Measurements from ENCODE around the gene PTPRN2. TPM values are rescaled to one million over a fixed set of nuclear protein-coding genes. Genes with fewer than 3 reads are reported as not detected.

The PTPRN2 gene
- polyA plus RNA-seq, 1 of the 3 experiments (the other 2 are of a cell fraction): 4.0 TPM

- 54% methylated on average over 19 of the region's 28 CpGs for WGBS (ENCODE audit: low lambda C conversion rate)
- CTCF ChIA-PET: no interaction called here
- Histone ChIP-seq H3F3A (replicated peaks; ENCODE audit: insufficient read depth) (no peaks in the 10 kb centered on the region), H3K27me3 (ENCODE audit: insufficient read depth) (no peaks in the 10 kb centered on the region), H2AFZ (ENCODE audit: low read depth) (no peak overlapping the region), H3K4me3 (ENCODE audit: low read depth in 2 of 2, low read length in 1 of 2) (no peak overlapping the region), H3K4me2 (no peak overlapping the region), H3K36me3 (replicated peaks in 1 of 2; ENCODE audit: control insufficient read depth in 1 of 2, insufficient read depth in 2 of 2, low read length in 1 of 2) (no peaks in the 10 kb centered on the region), H3K27ac (ENCODE audit: low read depth in 2 of 2, low read length in 1 of 2) (no peak overlapping the region), H3K9me3 (peaks cover 2% of the 10 kb centered on the region; the same call in 1 of the 2 replicates), H3K79me2 (ENCODE audit: insufficient read depth) (no peaks in the 10 kb centered on the region), H3K9ac (no peak overlapping the region), H3K9me2 (no peaks in the 10 kb centered on the region), H4K20me1 (ENCODE audit: insufficient read depth) (no peaks in the 10 kb centered on the region), H3K4me1 (ENCODE audit: control insufficient read depth in 1 of 2, insufficient read depth in 2 of 2, low read depth in 1 of 2, low read length in 1 of 2) (peaks cover 0 to 23% of the 10 kb centered on the region in 2 experiments; a peak in 1 of 4 replicates)
- no peak for DNase-seq
- POLR2A ChIA-PET: no interaction called here
- no peak for TF ChIP-seq USF2 (IDR thresholded peaks at IDR 0.05; ENCODE audit: borderline replicate concordance, low read depth, low read length)
Measured at GRCh38 chr7:157904211-157904865, 683.3 kb downstream of the PTPRN2 start.

GRCh38 chr7:157903710-157904109 is 683.9 kb downstream of the PTPRN2 start:
- no peaks in the 10 kb centered on the region for H3F3A ChIP-seq (replicated peaks; ENCODE audit: insufficient read depth)
- no peaks in the 10 kb centered on the region for H3K9me2 ChIP-seq
- H4K20me1 ChIP-seq (ENCODE audit: insufficient read depth): no peaks in the 10 kb centered on the region
- H3K27me3 ChIP-seq (ENCODE audit: insufficient read depth): no peaks in the 10 kb centered on the region
- H2AFZ ChIP-seq (ENCODE audit: low read depth): no peak overlapping the region
- CTCF ChIA-PET: interaction anchor here (0.7 kb wide), 1 partner anchor 9 kb away, joined by 3 read pairs; no protein-coding TSS in a partner anchor
- H3K27ac ChIP-seq (ENCODE audit: low read depth in 2 of 2, low read length in 1 of 2): no peak overlapping the region
- no peak overlapping the region for H3K4me3 ChIP-seq (ENCODE audit: low read depth in 2 of 2, low read length in 1 of 2)
- H3K36me3 ChIP-seq (replicated peaks in 1 of 2; ENCODE audit: control insufficient read depth in 1 of 2, insufficient read depth in 2 of 2, low read length in 1 of 2): no peaks in the 10 kb centered on the region
- no peaks in the 10 kb centered on the region for H3K79me2 ChIP-seq (ENCODE audit: insufficient read depth)
- WGBS (ENCODE audit: low lambda C conversion rate): 54% methylated on average over 14 of the region's 14 CpGs
- TF ChIP-seq REST (IDR thresholded peaks at IDR 0.05; ENCODE audit: low read depth, low read length) (no peak), FOXJ3 (CRISPR knock-in tag; IDR thresholded peaks at IDR 0.05) (no peak), FOXM1 (IDR thresholded peaks at IDR 0.05; ENCODE audit: low read depth) (no peak), TCF12 (IDR thresholded peaks at IDR 0.05) (no peak), TAF1 (IDR thresholded peaks at IDR 0.05; ENCODE audit: borderline replicate concordance, low read depth, low read length) (no peak), NFIC (IDR thresholded peaks at IDR 0.05; ENCODE audit: borderline replicate concordance) (no peak), TEAD4 (IDR thresholded peaks at IDR 0.05; ENCODE audit: borderline replicate concordance, insufficient read depth) (no peak)
- POLR2A ChIA-PET: interaction anchor here (0.7 kb wide), 1 partner anchor 87 kb away, joined by 3 read pairs; no protein-coding TSS in a partner anchor
- no peak overlapping the region for H3K4me2 ChIP-seq
- no peak for DNase-seq
- no peak overlapping the region for H3K9ac ChIP-seq
- H3K9me3 ChIP-seq: peaks cover 5% of the 10 kb centered on the region; the same call in 1 of the 2 replicates
- H3K4me1 ChIP-seq (ENCODE audit: control insufficient read depth in 1 of 2, insufficient read depth in 2 of 2, low read depth in 1 of 2, low read length in 1 of 2): peaks cover 0 to 23% of the 10 kb centered on the region in 2 experiments; a peak in 1 of 4 replicates
